Left hindlimb (tissue), 1 donor: ENCODE data around the gene FGF14.
"Not testable (repeated sequence)": the region's sequence is repeated elsewhere in the genome, so short reads cannot be mapped to it uniquely, and the experiment has no call there.

ENCODE experiments used
- DNase-seq: peaks from one replicate; pipeline ENCODE4 v3.0.0-alpha.2; 2018

FGF14 gene

GRCh38 chr13:101915755-101916107 lies 486.1 kb downstream of the FGF14 start:
- DNase-seq: no peak

- DNase-seq: no peak
Measured at GRCh38 chr13:101915331-101915730, 486.5 kb downstream of the FGF14 start.

- DNase-seq: no peak
Measured at GRCh38 chr13:101911752-101912151, 490.1 kb downstream of the FGF14 start.

GRCh38 chr13:101903890-101904289 lies 498.0 kb downstream of the FGF14 start:
- no peak for DNase-seq

GRCh38 chr13:101898676-101899075 lies 503.2 kb downstream of the FGF14 start:
- DNase-seq: no peak

- no peak for DNase-seq
Measured at GRCh38 chr13:101896541-101896940, 505.3 kb downstream of the FGF14 start.

GRCh38 chr13:101893021-101893420 lies 508.8 kb downstream of the FGF14 start:
- DNase-seq: no peak

GRCh38 chr13:101892296-101892695 lies 509.6 kb downstream of the FGF14 start:
- no peak for DNase-seq

GRCh38 chr13:101881593-101881992 lies 520.3 kb downstream of the FGF14 start:
- DNase-seq: no peak

- DNase-seq: no peak
Measured at GRCh38 chr13:101880581-101880980, 521.3 kb downstream of the FGF14 start.

- DNase-seq: no peak
Measured at GRCh38 chr13:101876951-101877350, 524.9 kb downstream of the FGF14 start.

- DNase-seq: no peak
Measured at GRCh38 chr13:101875717-101876393, 526.0 kb downstream of the FGF14 start.

- DNase-seq: no peak
Measured at GRCh38 chr13:101875091-101875490, 526.8 kb downstream of the FGF14 start.

- no peak for DNase-seq
Measured at GRCh38 chr13:101869553-101869952, 532.3 kb downstream of the FGF14 start.

GRCh38 chr13:101868585-101869469 lies 533.0 kb downstream of the FGF14 start:
- DNase-seq: no peak

- DNase-seq: no peak
Measured at GRCh38 chr13:101866889-101867581, 534.8 kb downstream of the FGF14 start.

GRCh38 chr13:101858860-101859259 lies 543.0 kb downstream of the FGF14 start:
- DNase-seq: no peak

- no peak for DNase-seq
Measured at GRCh38 chr13:101846701-101847100, 555.1 kb downstream of the FGF14 start.

- DNase-seq: no peak
Measured at GRCh38 chr13:101846249-101846648, 555.6 kb downstream of the FGF14 start.

GRCh38 chr13:101845245-101846020 lies 556.4 kb downstream of the FGF14 start:
- DNase-seq: no peak

GRCh38 chr13:101841698-101842097 lies 560.1 kb downstream of the FGF14 start:
- DNase-seq: no peak

GRCh38 chr13:101838323-101838722 lies 563.5 kb downstream of the FGF14 start:
- DNase-seq: no peak

- DNase-seq: not testable (repeated sequence)
Measured at GRCh38 chr13:101837778-101838177, 564.1 kb downstream of the FGF14 start.
